ENCODE data around the gene CHPF. TPM values are rescaled to one million over a fixed set of nuclear protein-coding genes. Genes with fewer than 3 reads are reported as not detected.

Gene CHPF
- total RNA-seq, 1 donor from 2014 or later = 151 TPM

DNA sequence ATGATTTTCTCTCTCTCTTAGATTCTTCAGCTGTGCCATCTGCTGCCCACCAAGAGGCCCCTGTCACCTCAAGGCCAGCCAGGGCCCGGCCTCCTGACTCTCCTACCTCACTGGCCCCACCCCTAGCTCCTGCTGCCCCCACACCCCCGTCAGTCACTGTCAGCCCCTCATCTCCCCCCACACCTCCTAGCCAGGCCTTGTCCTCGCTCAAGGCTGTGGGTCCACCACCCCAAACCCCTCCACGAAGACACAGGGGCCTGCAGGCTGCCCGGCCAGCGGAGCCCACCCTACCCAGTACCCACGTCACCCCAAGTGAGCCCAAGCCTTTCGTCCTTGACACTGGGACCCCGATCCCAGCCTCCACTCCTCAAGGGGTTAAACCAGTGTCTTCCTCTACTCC lies 54.3 kb downstream of the CHPF start:
- Histone ChIP-seq H3K4me1 (ENCODE audit: insufficient read depth, low read length) (no peaks in the 10 kb centered on the region), H3K36me3 (ENCODE audit: insufficient read depth, low read length) (no peaks in the 10 kb centered on the region), H3K79me2 (ENCODE audit: insufficient read depth, low read length) (no peaks in the 10 kb centered on the region), H3K9ac (ENCODE audit: low read length) (no peak overlapping the region), H2AFZ (ENCODE audit: low read depth, low read length) (no peak overlapping the region), H3K27ac (ENCODE audit: low read depth, low read length) (no peak overlapping the region), H4K20me1 (ENCODE audit: insufficient read depth, low read length) (peaks cover 14% of the 10 kb centered on the region), H3K9me3 (ENCODE audit: insufficient read depth, low read depth, low read length) (no peaks in the 10 kb centered on the region), H3K4me3 (ENCODE audit: insufficient read depth, low read depth, low read length) (no peak overlapping the region), H3K4me2 (ENCODE audit: low read length) (no peak overlapping the region), H3K27me3 (ENCODE audit: insufficient read depth, low read length) (no peaks in the 10 kb centered on the region)
- Mint-ChIP-seq H3K4me3 (ENCODE audit: unreplicated experiment) (no peak overlapping the region), H3K27me3 (ENCODE audit: low read depth, unreplicated experiment) (peaks cover 44% of the 10 kb centered on the region), H3K9me3 (ENCODE audit: unreplicated experiment) (no peaks in the 10 kb centered on the region), H3K4me1 (ENCODE audit: low read depth, unreplicated experiment) (no peaks in the 10 kb centered on the region), H3K36me3 (ENCODE audit: low read depth, unreplicated experiment) (peaks cover 23% of the 10 kb centered on the region), H3K27ac (ENCODE audit: unreplicated experiment) (no peak overlapping the region)
- no peak for FAIRE-seq
- no peak for DNase-seq (ENCODE audit: low read depth)
- TF ChIP-seq, protein P1, sequence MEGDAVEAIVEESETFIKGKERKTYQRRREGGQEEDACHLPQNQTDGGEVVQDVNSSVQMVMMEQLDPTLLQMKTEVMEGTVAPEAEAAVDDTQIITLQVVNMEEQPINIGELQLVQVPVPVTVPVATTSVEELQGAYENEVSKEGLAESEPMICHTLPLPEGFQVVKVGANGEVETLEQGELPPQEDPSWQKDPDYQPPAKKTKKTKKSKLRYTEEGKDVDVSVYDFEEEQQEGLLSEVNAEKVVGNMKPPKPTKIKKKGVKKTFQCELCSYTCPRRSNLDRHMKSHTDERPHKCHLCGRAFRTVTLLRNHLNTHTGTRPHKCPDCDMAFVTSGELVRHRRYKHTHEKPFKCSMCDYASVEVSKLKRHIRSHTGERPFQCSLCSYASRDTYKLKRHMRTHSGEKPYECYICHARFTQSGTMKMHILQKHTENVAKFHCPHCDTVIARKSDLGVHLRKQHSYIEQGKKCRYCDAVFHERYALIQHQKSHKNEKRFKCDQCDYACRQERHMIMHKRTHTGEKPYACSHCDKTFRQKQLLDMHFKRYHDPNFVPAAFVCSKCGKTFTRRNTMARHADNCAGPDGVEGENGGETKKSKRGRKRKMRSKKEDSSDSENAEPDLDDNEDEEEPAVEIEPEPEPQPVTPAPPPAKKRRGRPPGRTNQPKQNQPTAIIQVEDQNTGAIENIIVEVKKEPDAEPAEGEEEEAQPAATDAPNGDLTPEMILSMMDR (IDR thresholded peaks at IDR 0.05; ENCODE audit: insufficient read depth, low read depth, low read length) = no peak
- no peak for TF ChIP-seq EZH2 (IDR thresholded peaks at IDR 0.05; ENCODE audit: insufficient read depth, low read length)

Small RNAs within 50 kb of the gene (microRNA-seq; reads per million reads assigned to microRNA genes)
- gene MIR3132 = 1.9 reads per million

Other genes starting within 250 kb of the CHPF start
- gene PTPRN, start 234.4 kb downstream of the CHPF start, total RNA-seq = 76.6 and 88.2 TPM in 2 replicates
- gene RESP18, start 211.1 kb downstream of the CHPF start, total RNA-seq = not detected in 2 replicates
- gene DNPEP, start 155.9 kb downstream of the CHPF start, total RNA-seq = 44.8 and 53.9 TPM in 2 replicates
- gene DES, start 125.4 kb downstream of the CHPF start, total RNA-seq = 5.2 and 5.4 TPM in 2 replicates
- gene SPEG, start 109.0 kb downstream of the CHPF start, total RNA-seq = 71.2 and 76.1 TPM in 2 replicates
- 49.5 and 55.3 TPM in 2 replicates for gene GMPPA, start 44.9 kb downstream of the CHPF start, total RNA-seq
- 0.39 and 0.70 TPM in 2 replicates for gene ASIC4, start 29.3 kb downstream of the CHPF start, total RNA-seq
- gene TMEM198, start 219 bp upstream of the CHPF start, total RNA-seq = 3.8 TPM in 2 replicates
- 77.5 and 88.1 TPM in 2 replicates for gene OBSL1, start 27.7 kb upstream of the CHPF start, total RNA-seq
- gene INHA, start 28.5 kb upstream of the CHPF start, total RNA-seq = 0.52 and 0.99 TPM in 2 replicates
- gene STK11IP, start 54.0 kb upstream of the CHPF start, total RNA-seq = 24.9 TPM in 2 replicates
- gene SLC4A3, start 83.8 kb upstream of the CHPF start, total RNA-seq = 10.9 and 11.2 TPM in 2 replicates

All from astrocyte (in vitro differentiated cells and primary cell).